ENCODE results near the gene MRPL58.

Gene MRPL58

DNA sequence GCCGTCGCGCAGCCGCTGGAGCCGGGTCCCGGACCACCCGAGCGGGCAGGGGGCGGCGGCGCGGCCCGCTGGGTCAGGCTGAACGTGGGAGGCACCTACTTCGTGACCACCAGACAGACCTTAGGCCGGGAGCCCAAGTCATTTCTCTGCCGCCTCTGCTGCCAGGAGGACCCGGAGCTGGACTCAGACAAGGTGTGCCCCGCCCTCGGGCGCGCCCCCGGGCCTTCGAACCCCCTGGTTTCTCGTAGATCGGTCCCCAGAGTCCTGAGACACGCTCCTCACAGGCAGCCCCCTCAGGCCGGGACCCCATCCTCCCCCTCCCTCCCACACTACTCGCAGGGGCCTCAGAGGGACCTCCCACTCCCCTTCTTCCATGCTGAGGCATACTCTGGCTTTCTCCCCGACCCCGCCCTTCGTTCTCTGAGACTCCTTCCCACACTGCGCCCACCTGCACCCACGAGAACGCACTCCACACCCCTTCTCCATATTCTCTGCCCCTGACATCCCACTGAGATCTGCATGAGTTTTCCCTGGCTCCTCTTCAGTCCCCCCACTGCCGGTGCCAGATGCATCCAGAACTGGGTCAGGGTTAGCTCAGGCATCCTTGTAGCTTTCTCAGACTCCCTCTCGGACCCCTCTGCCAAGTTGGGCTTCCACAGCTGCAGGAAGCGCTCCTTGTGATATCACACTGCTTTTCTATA is 35.1 kb downstream of the MRPL58 start:
- peak; percentile 24 for DNase-seq (ENCODE audit: low read depth)

DNA sequence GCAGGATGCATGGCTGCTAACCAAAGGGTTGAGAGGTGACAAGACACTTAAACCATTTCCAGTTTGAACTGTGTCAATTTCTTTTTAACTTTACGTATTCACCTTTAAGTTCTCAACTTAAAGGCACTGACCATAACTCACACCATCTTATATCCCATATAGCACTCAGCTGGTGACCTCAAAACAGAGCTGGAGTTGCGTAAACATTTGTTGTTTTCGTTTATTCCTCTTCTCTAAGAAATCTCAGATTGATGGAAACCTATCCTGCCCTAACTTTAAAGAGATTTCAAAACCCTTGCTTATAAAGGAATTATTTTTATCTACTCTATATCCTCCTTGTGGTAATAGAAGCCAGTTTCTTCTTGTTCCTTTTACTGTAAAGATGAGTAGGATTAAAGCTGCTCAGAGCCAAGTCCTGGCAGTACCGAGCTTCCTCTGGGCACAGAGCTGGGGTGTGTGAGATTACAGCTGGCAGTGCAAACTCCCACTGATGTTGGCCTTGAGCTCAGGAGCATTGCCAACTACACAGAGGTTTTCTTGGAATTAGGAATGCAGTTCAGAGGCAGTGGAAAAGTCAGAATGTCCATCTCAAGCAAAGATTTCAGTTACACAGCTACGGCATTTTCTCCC is 35.9 kb downstream of the MRPL58 start:
- no peak for DNase-seq (ENCODE audit: low read depth)

- no peak for DNase-seq (ENCODE audit: low read depth)
Observed at GRCh38 chr17:75049057-75049456, 36.6 kb downstream of the MRPL58 start.

- DNase-seq (ENCODE audit: low read depth): no peak
Observed at GRCh38 chr17:75049706-75050105, 37.2 kb downstream of the MRPL58 start.

DNA sequence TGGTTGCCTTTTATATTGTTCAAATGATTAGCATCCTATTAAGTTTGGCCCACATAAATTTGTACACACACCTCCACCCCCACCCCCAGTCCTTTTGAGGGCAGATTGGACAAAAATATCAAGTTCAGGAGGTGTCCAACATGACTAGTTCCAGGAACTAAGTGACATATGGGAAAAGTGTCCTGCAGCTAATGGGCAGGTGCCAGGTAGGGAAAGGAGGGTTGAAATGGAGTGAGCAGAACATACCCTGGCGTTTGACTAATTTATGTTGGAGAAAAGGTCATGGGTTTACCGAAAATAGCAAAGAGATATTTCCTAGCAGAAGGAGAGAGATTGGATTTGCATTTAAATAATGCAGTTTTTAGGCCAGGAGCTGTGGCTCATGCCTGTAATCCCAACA is 39.5 kb downstream of the MRPL58 start:
- DNase-seq (ENCODE audit: low read depth): no peak

- no peak for DNase-seq (ENCODE audit: low read depth)
Observed at GRCh38 chr17:75059369-75060345, 47.2 kb downstream of the MRPL58 start.

- no peak for DNase-seq (ENCODE audit: low read depth)
Observed at GRCh38 chr17:75060434-75061054, 48.1 kb downstream of the MRPL58 start.

- DNase-seq (ENCODE audit: low read depth): no peak
Observed at GRCh38 chr17:75061055-75061438, 48.6 kb downstream of the MRPL58 start.

GRCh38 chr17:75061618-75062017 is 49.1 kb downstream of the MRPL58 start:
- no peak for DNase-seq (ENCODE audit: low read depth)

GRCh38 chr17:75063201-75063600 is 50.7 kb downstream of the MRPL58 start:
- no peak for DNase-seq (ENCODE audit: low read depth)

- DNase-seq (ENCODE audit: low read depth): no peak
Observed at GRCh38 chr17:75063626-75064025, 51.2 kb downstream of the MRPL58 start.

GRCh38 chr17:75064040-75064439 is 51.6 kb downstream of the MRPL58 start:
- DNase-seq (ENCODE audit: low read depth): no peak

- DNase-seq (ENCODE audit: low read depth): no peak
Observed at GRCh38 chr17:75064460-75064859, 52.0 kb downstream of the MRPL58 start.

DNA sequence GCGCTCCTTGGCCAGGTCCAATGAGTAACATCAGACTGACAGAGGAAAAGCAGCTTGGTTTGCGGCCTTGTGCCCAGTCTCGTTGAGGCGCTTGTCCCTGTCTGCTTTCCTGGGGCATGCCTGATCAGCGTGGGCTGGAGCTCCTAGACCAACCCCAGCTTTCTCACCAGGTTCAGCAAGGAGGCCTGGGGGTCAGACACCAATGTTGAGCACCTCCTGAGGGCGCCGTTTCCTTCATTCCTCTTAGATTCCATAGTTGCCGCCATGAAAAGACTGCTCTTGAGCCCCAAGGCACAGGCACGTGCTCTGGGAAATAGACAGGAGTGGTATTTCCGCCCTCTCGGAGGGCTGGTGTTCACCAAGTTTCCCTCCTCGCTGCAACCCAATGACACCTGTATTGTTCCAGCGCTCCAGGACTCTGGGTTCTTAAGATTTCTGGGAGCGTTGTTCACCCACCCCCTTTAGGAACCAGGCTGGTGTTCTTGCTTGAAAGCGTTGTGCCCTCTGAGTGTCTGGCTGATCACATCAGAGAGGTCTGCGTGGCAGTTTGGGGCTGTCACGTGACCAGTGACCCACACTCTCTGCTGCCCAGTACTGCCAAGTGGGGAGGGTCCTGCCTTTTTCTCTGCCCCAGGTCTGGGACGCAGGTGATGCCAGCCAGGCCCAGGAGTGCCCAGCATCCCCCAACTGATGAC is 52.5 kb downstream of the MRPL58 start:
- no peak for DNase-seq (ENCODE audit: low read depth)

DNA sequence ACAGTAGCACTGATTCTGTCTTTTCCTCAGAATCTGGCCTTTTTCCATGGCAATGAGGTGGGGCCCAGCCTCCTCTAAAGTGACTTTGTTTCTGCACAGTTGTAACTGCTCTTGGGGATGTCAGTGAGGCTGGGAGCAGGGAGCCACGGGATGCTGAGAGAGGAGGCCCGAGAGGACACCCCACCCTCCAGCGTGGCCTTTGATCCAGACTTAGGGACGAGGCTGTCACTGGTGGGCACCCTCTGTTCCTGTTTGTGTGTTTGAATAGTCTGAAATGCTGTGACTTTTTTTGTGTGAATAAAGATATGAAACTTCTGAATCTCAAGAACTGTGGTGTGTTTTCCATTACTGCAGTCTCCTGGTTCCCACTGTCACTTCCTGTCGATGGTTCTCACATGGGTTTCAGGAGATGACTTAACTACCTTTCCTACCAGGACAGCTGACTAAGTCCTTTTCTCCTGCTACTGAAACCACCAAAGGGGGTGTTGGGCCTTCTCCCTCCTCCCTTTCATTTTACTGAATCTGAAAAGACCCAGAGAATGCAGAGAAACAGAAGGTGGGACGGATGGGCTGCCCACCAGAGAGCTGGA is 53.2 kb downstream of the MRPL58 start:
- DNase-seq (ENCODE audit: low read depth): no peak

- DNase-seq (ENCODE audit: low read depth): no peak
Observed at GRCh38 chr17:75067856-75068255, 55.4 kb downstream of the MRPL58 start.

DNA sequence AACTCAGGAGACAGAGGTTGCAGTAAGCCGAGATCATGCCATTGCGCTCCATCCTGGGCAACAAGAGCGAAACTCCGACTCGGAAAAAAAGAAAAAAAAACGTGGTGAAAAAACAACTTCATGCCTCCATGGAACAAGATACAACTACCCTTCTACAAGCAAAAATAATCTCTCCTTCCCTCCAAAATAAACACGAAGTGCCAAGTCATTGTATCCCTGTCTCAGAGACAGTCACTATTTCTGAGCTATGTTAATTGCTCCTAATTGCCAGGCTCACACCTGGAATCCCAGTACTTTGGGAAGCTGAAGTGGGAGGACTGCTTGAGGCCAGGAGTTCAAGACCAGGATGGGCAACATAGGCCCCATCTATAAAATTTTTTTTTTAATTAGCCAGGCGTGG is 56.3 kb downstream of the MRPL58 start:
- DNase-seq (ENCODE audit: low read depth): no peak

DNA sequence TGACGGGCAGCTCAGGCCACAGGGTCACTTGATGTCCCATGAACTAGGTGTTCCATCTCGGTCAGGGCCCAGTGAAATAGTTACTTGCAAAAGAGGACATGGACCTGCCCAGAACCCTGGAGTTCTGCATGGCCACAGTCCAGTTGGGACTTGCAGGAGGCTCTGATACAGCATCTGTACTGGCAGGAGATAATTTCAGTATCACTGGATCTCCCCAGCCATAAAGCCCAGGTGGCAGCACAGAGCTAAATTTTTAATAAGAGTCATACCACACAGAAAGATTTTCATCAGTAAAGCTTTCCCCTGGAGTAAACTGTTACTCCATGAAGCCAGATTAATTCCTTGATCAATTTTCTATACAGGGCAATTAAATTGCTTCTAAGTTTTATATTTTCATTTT is 57.3 kb downstream of the MRPL58 start:
- DNase-seq (ENCODE audit: low read depth): no peak
